22Rv1 (cell line): ENCODE results near the gene RSAD2.

Experiments
- CTCF ChIP-seq: fragments of 450-650 bp; IDR thresholded peaks from 2 replicates; pipeline ENCODE4 v1.5.1; 2017; ENCODE audit warnings: mild to moderate bottlenecking
- ZFX ChIP-seq: fragments of 450-650 bp; IDR thresholded peaks from 2 replicates; pipeline ENCODE4 v1.6.1; 2017; ENCODE audit warnings: antibody characterized with exemption, borderline replicate concordance

GRCh38 chr2:6937582-6937981 is 60.0 kb downstream of the RSAD2 start:
- TF ChIP-seq CTCF: no peak
- TF ChIP-seq ZFX: no peak
